Cardiac fibroblast (primary cell): ENCODE results near the gene CBLL1.

Experiments used
- DNase-seq, 2 donors: peaks; one replicate each; pipeline versions ENCODE4 v3.0.0 to v3.0.0-alpha.2; 2010; ENCODE audit warnings: low read depth in 2 of 2
- H3K4me3 ChIP-seq, 2 donors: replicated peaks in 1 of 2; 1 replicate in 1 of 2; 2 replicates in 1 of 2; pipeline ENCODE4 v1.5.1; 2011; ENCODE audit warnings: low read depth in 2 of 2, low read length in 2 of 2, mild to moderate bottlenecking in 2 of 2, moderate library complexity in 1 of 2
- CTCF ChIP-seq: IDR thresholded peaks from one replicate; pipeline ENCODE4 v1.5.1; 2011; ENCODE audit warnings: low read depth, mild to moderate bottlenecking, low read length, inconsistent platforms

CBLL1 gene

DNA sequence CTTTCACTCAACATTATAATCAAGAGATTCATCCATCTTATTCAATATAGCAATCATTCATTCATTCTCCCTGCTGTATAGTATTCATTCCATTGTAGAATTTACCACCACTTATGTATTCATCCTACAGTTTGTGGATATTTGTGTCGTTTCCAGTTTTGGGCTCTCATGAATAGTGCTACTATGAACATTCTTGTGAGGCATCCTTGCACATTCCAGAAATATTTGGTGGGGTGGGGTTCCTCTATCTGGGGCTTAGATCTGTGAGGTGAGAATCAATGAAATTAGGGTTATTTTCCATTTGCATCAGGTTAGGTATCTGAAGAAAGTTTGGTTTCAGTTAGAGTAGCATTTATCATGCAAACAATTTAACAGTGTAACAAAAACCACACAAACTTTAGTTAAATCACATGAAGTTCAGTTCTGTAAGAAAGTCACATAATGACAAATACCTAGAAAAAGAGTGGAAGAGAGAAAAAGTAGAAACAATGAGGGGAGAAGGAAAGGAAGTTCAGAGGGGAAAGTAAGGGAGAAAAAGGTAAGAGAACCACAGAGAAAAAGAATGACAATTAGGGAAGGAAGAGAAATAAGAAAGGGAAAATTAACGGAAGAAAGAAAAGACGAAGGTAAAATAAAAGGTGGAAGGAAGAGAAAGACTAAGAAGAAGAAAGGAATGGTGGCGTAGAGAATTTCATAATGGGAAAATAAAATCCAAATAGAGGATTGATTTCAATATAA is 25.3 kb upstream of the CBLL1 start:
- H3K4me3 ChIP-seq: no peak overlapping the region
- no peak for TF ChIP-seq CTCF
- no peak for DNase-seq

DNA sequence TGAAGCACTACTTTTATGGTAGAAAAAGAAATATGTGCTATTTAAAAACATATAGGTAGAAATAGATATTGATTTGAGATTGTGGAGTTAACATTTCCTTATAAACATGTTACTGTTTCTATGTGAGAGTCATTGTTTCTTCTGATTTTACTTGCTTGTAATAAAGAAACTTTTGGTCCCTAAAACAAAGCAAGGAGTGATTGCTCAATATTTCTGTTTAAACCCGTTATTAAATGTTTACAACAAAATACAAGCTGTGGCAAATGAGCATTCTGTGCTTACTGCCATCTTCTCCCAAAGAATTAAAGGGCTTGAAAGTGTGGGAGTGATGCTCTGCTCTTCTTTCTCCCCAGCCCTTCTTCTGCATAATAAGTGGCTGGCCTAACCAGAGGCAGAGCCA is 22.7 kb upstream of the CBLL1 start:
- TF ChIP-seq CTCF: no peak
- DNase-seq: no peak
- no peak overlapping the region for H3K4me3 ChIP-seq

DNA sequence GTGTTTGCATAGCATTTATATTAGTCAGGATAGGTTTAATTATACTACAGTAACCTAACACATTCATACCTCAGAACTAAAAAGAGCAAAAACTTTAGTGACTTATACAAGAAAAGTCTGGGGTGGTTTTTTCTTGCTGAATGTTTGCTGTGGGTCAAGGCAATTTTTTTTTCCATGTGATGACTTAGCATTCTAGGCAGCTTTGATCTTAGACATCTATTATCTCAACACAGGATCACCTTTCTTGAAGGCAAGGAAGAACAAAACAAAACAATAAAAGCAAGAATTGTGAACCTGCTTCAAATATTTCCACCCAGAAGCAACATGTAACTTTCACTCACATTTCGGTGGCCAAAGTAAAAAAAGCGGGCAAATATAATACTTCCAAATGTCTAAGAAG is 20.7 kb upstream of the CBLL1 start:
- no peak overlapping the region for H3K4me3 ChIP-seq
- no peak for DNase-seq

GRCh38 chr7:107725138-107725740 is 18.7 kb upstream of the CBLL1 start:
- DNase-seq: peak; percentile 77 to 83
- H3K4me3 ChIP-seq: no peak overlapping the region
- peak; percentile 56 for TF ChIP-seq CTCF

More for the DNA sequence above, 20.7 kb upstream of the CBLL1 start:
- no peak for TF ChIP-seq CTCF

- no peak for DNase-seq
- H3K4me3 ChIP-seq: no peak overlapping the region
- TF ChIP-seq CTCF: no peak
Observed at GRCh38 chr7:107726356-107727130, 17.4 kb upstream of the CBLL1 start.

DNA sequence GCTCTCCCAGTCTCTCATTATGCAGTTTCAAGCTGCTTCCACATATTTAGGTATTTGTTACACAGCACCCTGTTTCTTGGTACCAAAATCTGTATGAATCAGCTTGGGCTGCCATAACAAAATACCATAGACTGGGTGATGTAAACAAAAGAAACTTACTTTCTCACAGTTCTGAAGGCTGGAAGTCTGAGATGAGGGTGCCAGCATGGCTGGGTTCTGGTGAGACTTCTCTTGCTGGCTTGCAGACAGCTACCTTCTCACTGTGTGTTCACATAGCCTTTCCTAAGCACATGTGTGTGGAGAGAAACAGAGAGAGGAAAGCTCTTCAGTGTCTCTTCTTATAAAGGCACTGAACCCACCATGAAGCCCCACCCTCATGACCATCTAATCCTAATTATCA is 15.7 kb upstream of the CBLL1 start:
- DNase-seq: no peak
- no peak overlapping the region for H3K4me3 ChIP-seq

More for the DNA sequence above, 15.7 kb upstream of the CBLL1 start:
- no peak for TF ChIP-seq CTCF
